GF-D8 (cell line): ENCODE data around the gene ZMAT5.

Experiments
- DNase-seq: peaks from one replicate; lab custom pipeline; 2025; lab: John Stamatoyannopoulos, UW

ZMAT5 gene

GRCh38 chr22:29766632-29767170 lies at the start of gene ZMAT5:
Gene ZMAT5 (minus strand): TSS chr22:29767007. CDS start chr22:29748544, 18,463 bp downstream.
- DNase-seq: peak; percentile 93

- no peak for DNase-seq
These were observed 49.7 kb upstream of the ZMAT5 start for GRCh38 chr22:29816539-29816938.

- DNase-seq: no peak
These were observed 49.3 kb upstream of the ZMAT5 start for GRCh38 chr22:29816128-29816527.

GRCh38 chr22:29815580-29815979 lies 48.8 kb upstream of the ZMAT5 start:
- no peak for DNase-seq

GRCh38 chr22:29814003-29814402 lies 47.2 kb upstream of the ZMAT5 start:
- no peak for DNase-seq

- no peak for DNase-seq
These were observed 46.8 kb upstream of the ZMAT5 start for GRCh38 chr22:29813563-29813962.

GRCh38 chr22:29813126-29813525 lies 46.3 kb upstream of the ZMAT5 start:
- DNase-seq: no peak

- no peak for DNase-seq
These were observed 44.6 kb upstream of the ZMAT5 start for GRCh38 chr22:29811377-29811776.

GRCh38 chr22:29810216-29810615 lies 43.4 kb upstream of the ZMAT5 start:
- DNase-seq: no peak

GRCh38 chr22:29806196-29806595 lies 39.4 kb upstream of the ZMAT5 start:
- DNase-seq: no peak

- DNase-seq: no peak
These were observed 38.2 kb upstream of the ZMAT5 start for GRCh38 chr22:29804985-29805384.

GRCh38 chr22:29803190-29803589 lies 36.4 kb upstream of the ZMAT5 start:
- DNase-seq: no peak

- DNase-seq: no peak
These were observed 35.0 kb upstream of the ZMAT5 start for GRCh38 chr22:29801796-29802195.

GRCh38 chr22:29801153-29801552 lies 34.3 kb upstream of the ZMAT5 start:
- DNase-seq: no peak

- peak; percentile 90 for DNase-seq
These were observed 32.4 kb upstream of the ZMAT5 start for GRCh38 chr22:29799217-29799680.

- no peak for DNase-seq
These were observed 32.0 kb upstream of the ZMAT5 start for GRCh38 chr22:29798801-29799200.

GRCh38 chr22:29798318-29798717 lies 31.5 kb upstream of the ZMAT5 start:
- peak; percentile 73 for DNase-seq

GRCh38 chr22:29797351-29797750 lies 30.5 kb upstream of the ZMAT5 start:
- DNase-seq: peak; percentile 10

- no peak for DNase-seq
These were observed 28.9 kb upstream of the ZMAT5 start for GRCh38 chr22:29795663-29796062.

- DNase-seq: no peak
These were observed 26.6 kb upstream of the ZMAT5 start for GRCh38 chr22:29793396-29793795.

- no peak for DNase-seq
These were observed 23.3 kb upstream of the ZMAT5 start for GRCh38 chr22:29790061-29790460.

- DNase-seq: no peak
These were observed 21.8 kb upstream of the ZMAT5 start for GRCh38 chr22:29788339-29789279.

GRCh38 chr22:29787371-29787980 lies 20.7 kb upstream of the ZMAT5 start:
- no peak for DNase-seq
